AG10803 (cell line): ENCODE measurements around the gene FAM210A.

Source experiments
- DNase-seq: peaks from one replicate; pipeline ENCODE4 v3.0.0; 2010; ENCODE audit warnings: low read depth
- H3K4me3 ChIP-seq: 2 replicates; pipeline ENCODE4 v1.5.1; 2011; ENCODE audit warnings: mild to moderate bottlenecking, low read length, control low read depth
- TF ChIP-seq, protein P1 (sequence below): conservative IDR thresholded peaks from 2 replicates; pipeline ENCODE4 v1.5.1; 2011; ENCODE audit warnings: mild to moderate bottlenecking, low read length, control low read depth, inconsistent platforms

The FAM210A gene

DNA sequence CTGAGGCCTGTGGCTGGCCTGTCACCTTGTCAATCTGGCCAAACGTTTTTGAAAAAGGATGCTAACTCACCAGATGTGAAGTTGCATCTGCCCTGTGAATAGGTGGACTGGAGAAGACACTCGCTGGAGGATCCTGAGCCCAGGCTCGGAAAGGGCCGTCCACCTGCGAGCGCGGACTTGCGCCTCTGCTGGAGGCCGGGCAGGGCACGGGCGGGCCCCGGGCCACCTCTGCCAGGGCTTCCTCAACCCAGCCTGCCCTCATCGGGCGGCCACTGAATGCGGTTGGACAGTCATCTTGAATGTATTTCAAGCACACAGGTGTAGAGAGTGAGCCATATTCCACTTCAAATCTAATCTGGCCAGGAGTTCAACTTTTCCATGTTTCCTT is 83.9 kb downstream of the FAM210A start:
- no peak for DNase-seq
- TF ChIP-seq, protein P1, sequence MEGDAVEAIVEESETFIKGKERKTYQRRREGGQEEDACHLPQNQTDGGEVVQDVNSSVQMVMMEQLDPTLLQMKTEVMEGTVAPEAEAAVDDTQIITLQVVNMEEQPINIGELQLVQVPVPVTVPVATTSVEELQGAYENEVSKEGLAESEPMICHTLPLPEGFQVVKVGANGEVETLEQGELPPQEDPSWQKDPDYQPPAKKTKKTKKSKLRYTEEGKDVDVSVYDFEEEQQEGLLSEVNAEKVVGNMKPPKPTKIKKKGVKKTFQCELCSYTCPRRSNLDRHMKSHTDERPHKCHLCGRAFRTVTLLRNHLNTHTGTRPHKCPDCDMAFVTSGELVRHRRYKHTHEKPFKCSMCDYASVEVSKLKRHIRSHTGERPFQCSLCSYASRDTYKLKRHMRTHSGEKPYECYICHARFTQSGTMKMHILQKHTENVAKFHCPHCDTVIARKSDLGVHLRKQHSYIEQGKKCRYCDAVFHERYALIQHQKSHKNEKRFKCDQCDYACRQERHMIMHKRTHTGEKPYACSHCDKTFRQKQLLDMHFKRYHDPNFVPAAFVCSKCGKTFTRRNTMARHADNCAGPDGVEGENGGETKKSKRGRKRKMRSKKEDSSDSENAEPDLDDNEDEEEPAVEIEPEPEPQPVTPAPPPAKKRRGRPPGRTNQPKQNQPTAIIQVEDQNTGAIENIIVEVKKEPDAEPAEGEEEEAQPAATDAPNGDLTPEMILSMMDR, result no peak
- no peak overlapping the region for H3K4me3 ChIP-seq

- TF ChIP-seq, protein P1, result no peak
- DNase-seq, result no peak
- H3K4me3 ChIP-seq, result no peak overlapping the region
These were observed 84.6 kb downstream of the FAM210A start for GRCh38 chr18:13641551-13642439.

DNA sequence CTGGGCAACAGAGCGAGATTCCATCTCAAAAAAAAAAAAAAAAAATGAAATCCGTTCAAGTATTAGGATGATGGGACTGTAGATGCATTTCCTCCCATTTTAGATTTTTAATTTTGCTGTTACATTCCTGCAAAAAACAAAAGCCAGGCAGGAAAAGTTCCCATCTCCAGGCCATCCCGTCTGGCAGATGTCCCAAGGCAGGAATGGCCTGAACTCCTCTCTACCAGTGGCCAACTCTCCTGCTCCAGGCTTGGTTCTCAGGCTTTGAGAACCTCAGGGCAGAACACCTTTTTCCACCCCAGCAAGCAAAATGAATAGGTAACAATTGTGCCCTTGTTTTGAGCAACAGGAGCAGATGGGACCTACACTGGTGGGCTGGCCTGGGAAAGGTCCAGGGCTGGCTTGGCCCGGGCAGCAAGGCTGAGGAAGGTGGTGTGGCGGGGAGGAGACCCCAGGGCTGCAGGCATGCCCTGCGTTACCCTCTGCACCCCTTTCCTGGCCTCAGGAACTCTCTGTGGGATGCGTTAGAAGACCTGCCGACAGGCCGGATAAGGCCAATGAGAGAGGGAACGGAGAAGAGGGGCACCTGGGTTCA is 86.0 kb downstream of the FAM210A start:
- TF ChIP-seq, protein P1, result no peak
- no peak overlapping the region for H3K4me3 ChIP-seq
- no peak for DNase-seq

GRCh38 chr18:13638719-13639595 is 87.4 kb downstream of the FAM210A start:
- H3K4me3 ChIP-seq, result no peak overlapping the region
- DNase-seq, result no peak
- TF ChIP-seq, protein P1, result no peak

DNA sequence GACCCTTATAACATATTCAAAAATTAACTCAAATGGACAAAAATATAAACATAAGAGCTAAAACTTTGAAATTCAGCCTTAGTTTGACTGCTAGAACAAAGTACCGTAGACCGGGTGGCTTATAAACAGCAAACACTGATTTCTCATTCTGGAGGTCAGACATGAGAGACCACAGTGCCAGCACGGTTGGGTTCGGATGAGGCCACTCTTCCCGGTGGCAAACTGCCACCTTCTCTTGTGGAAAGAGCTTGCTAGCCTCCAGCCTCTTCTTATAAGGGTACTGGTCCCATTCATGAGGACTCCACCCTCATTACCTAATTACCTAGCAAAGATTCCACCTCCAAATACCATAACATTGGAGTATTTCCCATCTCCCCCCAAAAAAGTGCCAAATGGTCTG is 91.3 kb downstream of the FAM210A start:
- H3K4me3 ChIP-seq, result no peak overlapping the region
- DNase-seq, result no peak
- TF ChIP-seq, protein P1, result no peak

DNA sequence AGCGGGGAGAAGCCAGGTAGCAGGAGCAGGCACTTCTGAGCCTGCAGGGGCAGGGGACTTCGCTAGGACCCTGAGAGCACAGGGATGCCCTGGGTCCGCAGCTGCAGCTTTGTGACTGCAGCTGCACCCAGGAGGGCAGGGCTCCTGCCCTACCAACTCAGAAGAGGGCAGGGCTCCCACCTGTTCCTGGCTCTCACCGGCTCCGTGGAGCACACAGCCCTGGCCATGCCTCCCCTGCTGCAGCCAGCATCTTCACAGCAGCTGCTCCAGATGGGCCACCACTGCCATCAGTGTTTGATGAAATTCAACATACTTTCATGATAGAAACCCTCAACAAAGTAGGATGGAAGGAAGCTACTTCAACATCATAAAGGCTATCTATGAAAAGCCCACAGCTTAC is 92.7 kb downstream of the FAM210A start:
- TF ChIP-seq, protein P1, result no peak
- H3K4me3 ChIP-seq, result no peak overlapping the region
- DNase-seq, result no peak
